Bronchial epithelial cell (primary cell): ENCODE measurements around the gene STXBP1. TPM values are rescaled to one million over a fixed set of nuclear protein-coding genes. Genes with fewer than 3 reads are reported as not detected.
A peak's percentile ranks its signal among the peaks of the same experiment; 100 is the strongest.
"Not testable (repeated sequence)": the region's sequence is repeated elsewhere in the genome, so short reads cannot be mapped to it uniquely, and the experiment has no call there.

Experiments used
- DNase-seq: peaks from one replicate; pipeline ENCODE4 v3.0.0-alpha.2; 2010; ENCODE audit warnings: low read depth
- FAIRE-seq: peaks from 2 replicates; lab custom pipeline; 2011; peaks lifted over from hg19 to GRCh38; lab: Jason Lieb, UNC
- H3K27me3 ChIP-seq: 2 replicates; pipeline ENCODE4 v1.5.1; 2011; ENCODE audit warnings: low read length; ENCODE audit not compliant: control insufficient read depth, insufficient read depth
- H3K36me3 ChIP-seq: 2 replicates; pipeline ENCODE4 v1.5.1; 2011; ENCODE audit warnings: low read length; ENCODE audit not compliant: control insufficient read depth, insufficient read depth
- H3K4me3 ChIP-seq: 2 replicates; pipeline ENCODE4 v1.5.1; 2011; ENCODE audit warnings: mild to moderate bottlenecking, low read depth, low read length, control low read depth
- total RNA-seq: library from RNA; depleted of rRNA; stranded (reverse); fragments of >200 nt; gene quantifications from 2 replicates; pipeline ENCODE4 v1.2.1, GENCODE V29; 2014
- TF ChIP-seq, protein P1 (sequence below): IDR thresholded peaks from 2 replicates; pipeline ENCODE4 v1.5.1; 2011; ENCODE audit warnings: mild to moderate bottlenecking, moderate library complexity, low read length, control low read depth, inconsistent platforms; ENCODE audit not compliant: insufficient read depth, severe bottlenecking

The STXBP1 gene
- total RNA-seq, 1 donor from 2014 or later: 17.1 TPM

DNA sequence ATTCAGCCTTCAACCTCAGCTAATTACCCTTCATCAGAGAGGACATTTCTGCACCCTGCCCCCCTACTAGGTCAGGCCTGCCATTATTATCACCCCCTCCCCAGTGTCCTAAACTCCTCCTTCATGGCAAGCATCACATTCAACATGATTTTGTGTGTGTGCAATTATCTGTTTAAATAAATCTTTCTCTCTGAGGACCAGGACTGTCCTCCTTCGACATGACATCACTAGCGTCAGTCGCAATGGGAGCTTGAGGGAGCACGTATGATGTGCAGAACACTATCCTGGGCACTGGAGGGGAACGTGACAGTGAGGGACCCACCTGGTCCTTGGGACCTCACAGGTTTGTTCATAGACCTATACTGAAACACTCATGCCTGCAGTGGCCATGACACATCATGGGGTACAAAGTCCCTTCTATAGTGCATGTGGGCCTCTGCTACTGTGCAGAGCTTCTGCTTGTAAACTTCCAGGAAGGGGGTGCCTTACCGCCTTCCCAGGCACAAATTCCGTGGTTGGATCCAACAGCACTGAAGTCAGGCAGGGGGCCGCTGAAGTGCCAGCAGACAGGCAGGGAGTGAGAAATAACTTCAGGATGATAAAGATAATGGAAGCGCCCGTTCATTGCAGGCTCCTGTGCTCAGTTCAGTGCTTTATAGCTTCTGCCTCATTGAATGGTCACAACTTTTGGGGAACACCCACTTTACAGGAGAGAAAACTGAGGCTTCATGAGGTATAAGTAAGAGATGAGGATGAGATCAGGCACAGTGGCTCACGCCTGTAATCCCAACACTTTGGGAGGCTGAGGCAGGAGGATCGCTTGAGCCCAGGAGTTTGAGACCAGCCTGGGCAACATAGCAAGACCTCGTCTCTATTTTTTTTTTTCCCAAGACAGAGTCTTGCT, 36.0 kb upstream of the STXBP1 start:
- TF ChIP-seq, protein P1, sequence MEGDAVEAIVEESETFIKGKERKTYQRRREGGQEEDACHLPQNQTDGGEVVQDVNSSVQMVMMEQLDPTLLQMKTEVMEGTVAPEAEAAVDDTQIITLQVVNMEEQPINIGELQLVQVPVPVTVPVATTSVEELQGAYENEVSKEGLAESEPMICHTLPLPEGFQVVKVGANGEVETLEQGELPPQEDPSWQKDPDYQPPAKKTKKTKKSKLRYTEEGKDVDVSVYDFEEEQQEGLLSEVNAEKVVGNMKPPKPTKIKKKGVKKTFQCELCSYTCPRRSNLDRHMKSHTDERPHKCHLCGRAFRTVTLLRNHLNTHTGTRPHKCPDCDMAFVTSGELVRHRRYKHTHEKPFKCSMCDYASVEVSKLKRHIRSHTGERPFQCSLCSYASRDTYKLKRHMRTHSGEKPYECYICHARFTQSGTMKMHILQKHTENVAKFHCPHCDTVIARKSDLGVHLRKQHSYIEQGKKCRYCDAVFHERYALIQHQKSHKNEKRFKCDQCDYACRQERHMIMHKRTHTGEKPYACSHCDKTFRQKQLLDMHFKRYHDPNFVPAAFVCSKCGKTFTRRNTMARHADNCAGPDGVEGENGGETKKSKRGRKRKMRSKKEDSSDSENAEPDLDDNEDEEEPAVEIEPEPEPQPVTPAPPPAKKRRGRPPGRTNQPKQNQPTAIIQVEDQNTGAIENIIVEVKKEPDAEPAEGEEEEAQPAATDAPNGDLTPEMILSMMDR: no peak
- Histone ChIP-seq H3K27me3 (no peaks in the 10 kb centered on the region), H3K4me3 (no peak overlapping the region), H3K36me3 (no peaks in the 10 kb centered on the region)
- FAIRE-seq (no peak), DNase-seq (no peak)

DNA sequence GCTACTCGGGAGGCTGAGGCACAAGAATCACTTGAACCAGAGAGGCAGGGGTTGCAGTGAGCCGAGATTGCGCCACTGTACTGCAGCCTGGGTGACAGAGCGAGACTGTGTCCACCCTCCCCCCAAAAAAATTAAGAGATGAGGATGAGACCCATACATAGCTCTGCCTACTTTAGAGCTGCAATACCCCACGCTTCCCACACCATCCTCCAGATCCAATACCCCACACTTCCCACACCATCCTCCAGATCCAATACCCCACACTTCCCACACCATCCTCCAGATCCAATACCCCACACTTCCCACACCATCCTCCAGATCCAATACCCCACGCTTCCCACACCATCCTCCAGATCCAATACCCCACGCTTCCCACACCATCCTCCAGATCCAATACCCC, 34.9 kb upstream of the STXBP1 start:
- H3K36me3 ChIP-seq, H3K27me3 ChIP-seq, H3K4me3 ChIP-seq, DNase-seq, FAIRE-seq: not testable (repeated sequence)

DNA sequence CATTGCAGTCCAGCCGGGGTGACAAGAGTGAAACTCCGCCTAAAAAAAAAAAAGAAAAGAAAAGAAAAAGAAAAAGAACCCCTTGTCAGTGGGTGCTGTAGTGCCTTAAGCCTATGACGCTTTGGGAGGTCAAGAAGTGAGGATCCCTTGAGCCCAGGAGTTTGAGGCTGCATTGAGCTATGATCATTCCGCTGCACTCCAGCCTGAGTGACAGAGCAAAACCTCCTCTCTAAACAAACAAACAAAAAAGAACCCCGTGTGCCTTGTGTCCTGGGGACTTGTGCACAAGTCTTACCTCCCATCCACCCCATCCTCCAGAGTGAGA, 33.5 kb upstream of the STXBP1 start:
- FAIRE-seq: no peak
- TF ChIP-seq, protein P1: no peak
- H3K27me3 ChIP-seq: no peaks in the 10 kb centered on the region

DNA sequence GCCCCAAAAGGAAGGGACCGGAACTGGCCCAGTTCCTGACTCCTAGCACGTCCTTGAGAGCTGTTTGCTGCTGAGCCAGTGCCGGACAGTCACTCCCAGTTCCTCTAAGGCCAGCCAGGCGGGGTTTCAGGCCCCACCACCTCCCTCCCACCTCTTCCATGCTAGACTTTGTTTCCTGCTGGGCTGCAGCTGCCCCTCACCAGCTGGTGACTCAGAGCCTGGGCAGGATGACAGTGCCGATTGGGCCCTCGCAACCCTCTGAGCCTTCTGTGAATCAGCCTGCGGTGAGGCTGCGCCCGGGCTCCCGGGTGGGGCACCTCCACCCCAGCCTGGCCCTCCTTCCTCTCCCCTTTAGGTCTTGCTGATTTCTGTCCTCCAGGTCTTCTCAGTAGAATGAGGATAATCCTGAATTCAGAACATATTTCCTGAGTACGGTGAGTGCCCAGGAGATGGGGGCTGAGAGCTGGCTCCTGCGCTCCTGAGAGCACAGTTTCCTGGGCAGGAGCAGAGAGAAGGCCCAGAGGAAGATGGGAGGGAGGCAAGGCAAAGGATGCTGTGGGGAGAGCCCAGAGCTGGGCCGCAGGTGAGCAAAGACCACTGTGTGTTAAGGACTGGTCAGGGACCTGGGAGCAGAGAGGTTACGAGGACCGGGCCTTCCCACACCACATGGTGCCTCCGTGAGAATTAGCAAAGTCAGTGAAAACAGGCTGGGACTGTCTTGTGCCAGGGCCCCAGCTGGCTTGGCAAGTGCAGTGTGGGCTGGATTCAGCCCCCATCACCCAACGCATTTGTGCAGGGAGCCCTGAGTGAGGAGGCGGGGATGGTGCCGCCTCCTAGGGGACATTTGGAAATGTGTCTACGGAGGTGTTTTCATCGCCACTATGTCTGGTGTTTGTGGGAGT, 32.9 kb upstream of the STXBP1 start:
- FAIRE-seq (peak; percentile 23), DNase-seq (peak; percentile 96)
- TF ChIP-seq, protein P1: peak; percentile 26
- Histone ChIP-seq H3K4me3 (peak overlapping the region; percentile 22), H3K36me3 (no peaks in the 10 kb centered on the region), H3K27me3 (no peaks in the 10 kb centered on the region)

More for the DNA sequence above, 33.5 kb upstream of the STXBP1 start:
- no peak for DNase-seq
- H3K36me3 ChIP-seq: no peaks in the 10 kb centered on the region
- H3K4me3 ChIP-seq: no peak overlapping the region

DNA sequence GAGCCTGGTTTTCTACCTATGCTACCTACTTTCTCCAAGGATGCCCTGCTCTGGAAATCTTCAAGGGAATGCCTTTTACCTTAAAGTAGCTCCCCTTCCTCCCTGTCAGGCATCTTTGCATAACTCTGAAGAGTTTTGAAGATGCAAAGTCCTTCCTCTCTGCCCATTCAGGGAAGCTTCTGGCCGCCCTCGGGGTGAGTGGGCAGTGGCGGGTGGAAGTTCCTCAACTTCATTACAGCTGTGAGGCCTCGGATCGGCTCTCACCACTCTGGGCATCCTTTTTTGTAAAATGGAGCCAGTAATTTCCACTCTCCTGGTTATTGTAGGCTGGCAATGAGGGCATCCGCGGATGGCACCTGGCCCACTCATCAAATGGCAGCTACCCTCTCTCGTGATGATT, 31.7 kb upstream of the STXBP1 start:
- Histone ChIP-seq H3K36me3 (no peaks in the 10 kb centered on the region), H3K4me3 (no peak overlapping the region), H3K27me3 (no peaks in the 10 kb centered on the region)
- TF ChIP-seq, protein P1: no peak
- no peak for DNase-seq
- FAIRE-seq: no peak

DNA sequence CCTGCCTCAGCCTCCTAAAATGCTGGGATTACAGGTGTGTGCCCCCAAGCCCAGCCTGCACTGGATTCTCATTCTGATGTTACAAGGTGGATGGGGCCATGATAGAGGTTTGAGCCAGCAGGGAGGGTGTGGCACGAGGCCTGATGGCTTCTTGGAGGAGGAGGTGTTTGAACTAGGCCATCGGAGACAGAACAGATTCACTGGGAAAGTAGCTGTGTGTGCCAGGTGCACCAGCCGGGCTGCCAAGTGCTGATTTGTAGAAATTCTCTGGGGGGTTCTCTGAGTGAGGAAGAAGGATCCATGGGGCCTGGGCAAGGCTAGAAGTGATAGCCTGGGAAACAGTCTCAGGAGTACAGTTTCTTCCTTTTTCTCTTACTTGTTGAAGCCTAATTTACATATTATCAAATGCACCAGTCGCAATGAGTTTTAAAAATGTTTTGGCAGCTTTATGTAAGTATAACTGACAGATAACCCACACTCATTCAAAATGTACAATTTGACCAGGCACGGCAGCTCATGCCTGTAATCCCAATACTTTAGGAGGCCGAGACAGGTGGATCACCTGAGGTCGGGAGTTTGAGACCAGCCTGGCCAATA, 31.1 kb upstream of the STXBP1 start:
- H3K27me3 ChIP-seq: no peaks in the 10 kb centered on the region
- DNase-seq (no peak), FAIRE-seq (no peak)
- no peaks in the 10 kb centered on the region for H3K36me3 ChIP-seq
- TF ChIP-seq, protein P1: no peak
- H3K4me3 ChIP-seq: no peak overlapping the region

DNA sequence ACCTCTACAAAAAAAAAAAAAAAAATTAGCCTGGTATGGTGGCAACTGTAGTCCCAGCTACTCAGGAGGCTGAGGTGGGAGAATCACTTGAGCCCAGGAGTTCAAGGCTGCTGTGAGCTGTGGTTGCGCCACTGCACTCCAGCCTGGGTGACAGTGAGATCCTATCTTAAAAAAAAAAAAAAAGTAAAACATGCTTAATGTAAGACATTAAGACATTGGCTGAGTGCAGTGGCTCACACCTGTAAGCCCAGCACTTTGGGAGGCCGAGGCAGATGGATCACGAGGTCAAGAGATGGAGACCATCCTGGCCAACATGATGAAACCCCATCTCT, 27.6 kb upstream of the STXBP1 start:
- not testable (repeated sequence) for H3K4me3 ChIP-seq, H3K36me3 ChIP-seq, DNase-seq, FAIRE-seq, H3K27me3 ChIP-seq
